Endothelial cell of hepatic sinusoid (primary cell): Measurements from ENCODE around the gene LBH.

Experiments
- in situ Hi-C: cut with HindIII; loops from 2 replicates; pipeline ENCODE4 v1.10.0; 2017; ENCODE audit warnings: low sequenced_read_pairs

LBH gene

DNA sequence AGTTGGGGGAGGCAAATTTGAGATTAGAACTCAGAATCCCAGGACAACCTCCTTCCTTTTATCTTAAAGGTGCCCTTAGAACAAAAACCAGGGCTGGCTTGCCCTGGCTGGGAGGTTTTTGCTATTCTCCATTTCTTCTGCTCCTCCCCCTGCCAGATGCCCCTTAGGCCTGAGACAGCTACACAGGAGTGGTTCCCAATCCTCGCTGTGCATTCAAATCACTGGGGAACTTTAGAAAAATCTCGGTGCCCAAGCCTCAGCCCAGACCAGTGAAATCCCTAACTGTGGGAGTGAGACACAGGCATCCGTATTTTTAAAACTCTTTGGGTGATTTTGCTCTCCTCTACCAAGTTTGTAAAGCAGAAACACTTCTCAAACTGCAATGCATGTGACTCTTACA is 38.8 kb downstream of the LBH start:
- in situ Hi-C loops = no loop called here

DNA sequence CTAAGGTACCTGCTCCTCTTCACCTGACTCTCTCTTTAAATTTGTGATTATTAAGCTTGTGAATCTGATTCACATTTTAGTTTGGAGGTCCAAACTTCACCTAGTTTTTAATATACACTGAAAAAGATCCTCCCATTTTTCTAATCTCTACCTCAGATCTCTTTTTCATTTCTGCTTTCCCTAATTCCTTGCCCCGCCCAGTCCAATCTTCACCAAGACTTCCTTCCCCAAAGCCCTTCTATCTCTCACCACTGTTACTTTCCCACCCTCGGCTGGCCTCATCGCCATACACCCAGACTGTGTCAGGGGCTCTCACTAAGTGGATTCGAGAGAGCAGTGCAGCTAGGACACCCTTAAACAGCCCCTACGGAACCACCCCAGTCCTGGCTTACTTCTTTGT is 40.0 kb downstream of the LBH start:
- in situ Hi-C loops = no loop called here

DNA sequence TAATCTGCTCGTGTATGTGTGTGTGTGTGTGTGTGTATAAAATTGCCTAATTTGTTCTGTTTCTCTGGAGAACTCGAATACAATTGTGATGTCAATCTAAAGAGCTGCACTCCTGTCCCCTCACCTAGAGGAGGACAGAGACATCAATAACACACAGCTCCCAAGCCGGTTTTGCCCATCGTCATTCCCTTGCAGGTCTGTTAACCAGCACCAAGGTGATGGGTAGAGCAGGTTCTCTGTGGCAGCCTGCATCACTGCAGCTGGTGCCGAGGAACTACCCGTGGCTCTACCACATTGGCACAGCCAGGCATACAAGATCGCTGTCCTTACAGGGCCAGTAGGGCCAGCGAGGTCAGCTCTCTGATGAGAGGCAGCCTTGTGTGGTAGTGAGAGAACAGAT is 41.0 kb downstream of the LBH start:
- in situ Hi-C loops = no loop called here

DNA sequence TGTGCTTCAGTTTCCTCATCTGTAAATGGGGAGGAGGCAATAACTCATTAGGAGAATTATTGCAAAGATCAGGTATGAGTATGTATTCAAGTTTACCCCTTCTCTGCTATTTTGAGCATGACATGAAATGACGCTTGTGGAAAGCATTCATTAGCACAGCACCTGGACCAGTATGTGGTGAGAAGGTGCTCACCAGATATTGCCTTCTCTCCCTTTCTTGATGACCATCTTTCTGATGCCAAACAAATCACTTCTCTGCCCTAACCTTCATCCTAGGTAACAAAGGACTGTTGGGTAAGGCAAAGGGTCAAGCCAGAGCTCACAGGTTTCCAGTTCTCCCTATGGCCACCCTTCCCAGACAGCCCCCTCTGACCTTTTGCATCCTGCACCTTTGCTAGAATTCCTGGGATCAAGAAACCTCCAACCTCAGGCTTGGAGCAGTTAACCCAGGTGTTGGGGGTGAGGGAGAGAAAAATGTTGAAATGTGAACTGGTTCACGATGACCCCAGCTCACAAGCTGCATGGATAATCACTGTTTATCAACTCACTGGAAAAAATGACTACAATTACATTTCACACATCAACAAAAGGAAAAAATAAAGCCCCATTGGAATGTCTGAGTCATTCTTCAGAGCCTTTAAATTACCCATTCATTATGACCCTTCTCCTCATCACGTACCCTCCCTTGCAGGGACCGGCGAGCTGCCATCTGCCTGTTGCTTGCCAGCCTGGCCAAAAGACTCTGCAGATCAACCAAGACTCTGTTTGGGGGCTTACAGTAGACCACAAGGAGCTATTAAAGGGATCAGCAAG is 41.6 kb downstream of the LBH start:
- in situ Hi-C loops = no loop called here

DNA sequence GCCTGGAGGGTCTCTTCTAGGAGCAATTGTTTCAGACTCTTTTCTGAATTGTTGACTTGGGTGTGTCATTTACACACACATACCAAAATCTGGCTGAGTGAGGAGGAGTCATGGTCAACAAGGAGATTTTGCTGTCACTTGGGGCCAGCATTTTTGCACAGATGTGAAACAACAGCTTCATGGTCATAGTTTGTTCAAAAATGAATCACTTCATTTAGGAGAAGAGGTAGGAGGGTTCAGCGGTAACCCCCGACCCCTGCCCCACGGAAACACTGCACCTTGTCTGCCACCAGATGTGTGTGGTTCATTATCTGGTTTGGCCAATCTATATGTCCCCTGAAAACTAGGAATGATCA is 42.2 kb downstream of the LBH start:
- in situ Hi-C loops = no loop called here

DNA sequence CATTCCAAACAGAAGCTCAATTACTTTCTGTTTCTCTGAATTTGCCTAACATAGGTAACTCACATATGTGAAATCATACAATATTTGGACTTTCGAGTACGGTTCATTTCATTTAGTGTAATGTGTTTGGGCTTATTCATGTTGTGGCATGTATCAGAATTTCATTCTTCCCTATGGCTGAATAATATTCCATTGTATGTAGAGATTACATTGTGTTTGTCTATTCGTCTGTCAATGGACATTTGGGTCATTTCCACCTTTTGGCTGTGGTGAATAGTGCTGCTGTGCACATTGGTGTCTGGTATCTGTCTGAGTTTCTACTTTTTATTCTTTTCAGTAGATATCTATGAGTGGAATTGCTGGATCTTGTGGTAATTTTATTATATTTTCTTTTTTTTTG is 43.9 kb downstream of the LBH start:
- in situ Hi-C loops = no loop called here

DNA sequence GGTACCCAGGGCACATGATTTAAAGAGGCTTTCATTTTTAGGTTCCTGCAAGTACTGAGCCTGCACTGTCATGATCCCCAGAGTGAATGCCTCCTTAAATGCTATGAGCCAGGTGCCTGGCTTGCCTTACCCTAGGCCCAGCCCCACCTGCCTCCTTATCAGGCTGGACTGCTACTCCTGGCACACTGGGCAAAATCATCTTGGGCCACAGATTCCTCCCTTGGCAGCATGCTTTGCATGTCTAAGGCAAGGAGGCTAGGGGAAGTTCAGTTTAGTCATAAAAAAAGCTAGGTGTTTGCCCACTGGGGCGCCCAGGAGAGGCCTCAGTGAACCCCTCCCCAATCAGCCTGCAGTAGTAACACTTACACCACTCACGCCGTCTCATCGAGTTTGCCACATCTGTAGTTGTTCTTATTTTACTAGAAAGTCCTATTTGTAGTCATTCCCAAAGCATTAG is 45.1 kb downstream of the LBH start:
- in situ Hi-C loops = no loop called here

DNA sequence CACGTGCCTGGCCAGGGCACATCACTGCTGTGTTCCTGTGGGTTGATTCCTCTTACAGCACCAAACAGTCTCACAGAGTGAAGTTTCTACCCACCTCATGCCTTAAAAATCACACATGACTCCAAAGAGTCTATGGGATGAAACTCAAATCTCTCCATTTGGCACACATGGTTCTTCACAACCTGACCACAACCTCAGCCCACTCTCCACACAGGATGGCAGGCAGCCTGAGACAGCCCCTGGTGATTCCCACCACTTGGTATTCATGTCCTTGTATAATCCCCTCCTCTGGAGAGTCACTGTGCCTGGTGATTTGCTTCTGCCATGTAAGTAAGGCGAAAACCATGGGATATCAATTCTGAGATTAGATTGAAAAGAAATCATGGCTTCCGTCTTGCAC is 46.2 kb downstream of the LBH start:
- in situ Hi-C loops = no loop called here

DNA sequence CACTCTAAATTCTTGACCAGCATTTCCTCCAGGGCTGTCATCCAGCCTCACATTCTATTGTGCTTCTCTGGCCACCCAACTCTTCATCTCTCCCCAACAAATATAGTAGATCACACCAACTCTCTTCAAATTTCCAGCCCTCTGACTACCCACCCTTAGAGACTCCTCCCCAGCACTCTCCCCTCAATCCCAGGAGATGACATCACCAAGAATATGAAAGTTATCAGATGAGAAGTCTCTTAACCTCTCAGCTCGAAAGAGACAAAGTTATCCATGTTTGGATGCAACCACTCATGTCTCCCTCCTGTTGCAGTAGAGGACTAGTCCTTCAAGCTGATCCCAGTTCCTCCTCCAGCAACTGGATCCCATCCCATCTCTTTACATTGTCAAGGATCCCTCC is 47.1 kb downstream of the LBH start:
- in situ Hi-C loops = no loop called here

DNA sequence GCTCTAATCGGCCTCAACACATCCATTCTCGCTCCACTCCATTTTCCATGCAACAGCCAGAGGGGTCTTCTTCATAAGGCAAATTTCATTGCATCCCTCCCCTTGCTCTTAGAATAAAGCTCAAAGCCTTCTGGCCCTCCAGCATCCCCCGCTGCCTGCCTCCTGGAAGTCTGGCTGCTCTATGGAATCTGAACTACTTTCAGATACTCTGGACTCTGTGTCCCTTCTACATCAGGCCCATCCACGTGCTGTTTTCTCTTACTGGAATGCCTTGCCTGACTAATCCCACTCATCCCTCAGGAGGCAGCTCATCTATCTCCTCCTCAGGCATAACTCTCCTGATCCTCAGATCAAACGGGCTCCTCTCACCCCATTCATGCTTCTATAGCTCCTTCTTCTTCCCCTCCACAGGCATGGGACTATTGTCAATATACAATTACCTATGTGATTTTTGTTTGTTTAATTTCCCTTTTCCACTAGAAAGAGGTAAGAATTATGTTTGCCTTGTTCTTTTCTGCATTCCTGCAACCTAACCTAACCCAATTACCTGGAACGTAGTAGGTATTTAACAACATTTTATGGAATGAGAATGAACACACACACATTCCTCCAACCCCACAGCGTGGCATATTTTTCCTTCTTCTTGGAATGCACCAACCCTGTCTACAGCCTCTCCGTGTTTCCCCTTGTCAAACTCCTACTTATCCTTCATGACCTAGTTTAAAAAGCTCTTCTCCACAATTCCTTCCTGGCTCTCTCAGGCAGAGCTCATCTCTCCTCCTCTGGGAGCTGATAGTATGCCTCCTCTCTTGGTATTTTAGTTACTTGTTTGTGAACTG is 49.5 kb downstream of the LBH start:
- in situ Hi-C loops = no loop called here

DNA sequence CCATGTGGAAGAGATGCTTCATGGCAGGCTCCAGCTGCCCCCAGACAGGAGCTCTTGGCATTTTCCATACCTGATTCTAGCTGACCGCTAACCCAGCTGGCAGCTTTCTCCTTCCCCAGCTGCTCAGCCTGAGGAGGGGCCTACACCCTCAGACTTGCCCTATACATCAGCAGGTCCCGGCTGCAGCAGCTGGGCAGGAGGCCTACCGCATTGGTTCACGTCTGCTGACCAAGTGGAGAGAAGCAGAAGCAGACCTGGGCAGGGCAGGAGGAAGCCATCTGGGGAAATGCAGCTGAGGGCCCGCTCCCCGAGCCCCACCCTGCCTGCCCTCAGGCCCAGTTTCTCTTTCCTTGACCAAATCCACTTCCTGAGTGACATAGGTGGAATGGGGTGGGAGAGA is 50.7 kb downstream of the LBH start:
- in situ Hi-C loops = no loop called here

DNA sequence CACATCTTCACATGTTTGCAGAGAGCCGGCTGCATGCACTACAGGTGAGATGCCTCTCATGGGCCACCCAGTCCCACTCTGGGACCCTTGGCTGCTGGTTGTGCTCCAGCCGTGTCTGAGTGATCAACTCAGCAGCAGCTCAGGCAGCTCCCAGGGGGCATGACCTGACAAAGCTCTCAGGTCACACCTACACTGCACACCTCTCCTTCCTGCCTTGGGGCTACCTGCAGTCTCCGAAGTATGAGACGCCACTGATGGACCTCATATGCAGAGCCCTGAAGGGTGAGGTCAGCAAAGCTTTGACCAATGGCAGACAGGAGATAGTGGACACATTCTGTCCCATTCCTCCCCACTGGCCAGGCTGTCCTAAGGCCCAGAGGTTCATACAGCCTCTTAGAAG is 51.4 kb downstream of the LBH start:
- in situ Hi-C loops = no loop called here

DNA sequence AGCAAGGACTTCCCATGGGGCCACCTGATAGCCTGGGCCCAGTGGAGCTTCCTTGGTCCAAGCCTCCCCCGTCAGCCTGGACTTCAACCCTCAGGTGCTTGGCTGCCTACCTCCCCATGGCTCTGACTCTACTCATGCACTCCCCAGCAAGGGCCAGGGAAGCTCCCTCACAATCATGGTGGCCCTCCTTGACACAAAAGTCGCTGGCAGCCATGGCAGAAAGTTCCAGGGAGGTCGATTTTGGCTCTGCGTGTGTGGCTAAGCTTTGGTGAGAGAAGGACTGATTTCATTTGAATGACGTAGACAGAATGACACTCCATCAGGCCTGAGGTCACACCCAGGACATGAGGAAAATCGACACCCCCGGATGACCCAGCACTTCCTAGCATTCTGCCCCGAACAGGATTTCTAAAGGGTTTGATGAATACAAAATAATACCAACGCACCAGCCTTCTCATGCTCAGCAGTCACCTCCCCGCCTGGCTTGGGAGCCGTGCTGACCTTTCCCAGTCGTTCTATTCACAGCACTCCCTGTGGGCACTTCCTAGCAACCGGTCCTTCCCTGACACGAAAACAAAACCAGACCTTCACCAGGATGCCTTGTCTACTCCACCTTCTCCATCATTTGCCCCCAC is 52.7 kb downstream of the LBH start:
- in situ Hi-C loops = no loop called here

DNA sequence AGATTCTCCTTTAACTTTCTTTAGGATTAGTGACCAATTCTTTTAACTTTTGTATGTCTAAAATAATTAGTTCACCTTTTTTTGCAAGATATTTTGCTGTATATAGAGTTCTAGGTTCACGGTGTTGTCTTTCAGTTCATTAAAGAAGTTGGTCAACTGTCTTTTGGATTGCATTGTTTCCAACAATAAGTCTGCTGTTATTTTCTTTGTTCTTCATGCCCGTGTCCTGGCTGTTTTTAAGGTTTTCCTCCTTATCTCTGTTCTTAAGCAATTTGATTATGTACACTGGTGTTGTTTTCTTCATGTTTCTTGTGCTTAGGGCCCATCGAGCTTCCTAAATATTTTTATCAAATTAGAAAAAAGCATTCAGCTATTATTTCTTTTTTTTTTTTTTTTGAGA is 54.4 kb downstream of the LBH start:
- in situ Hi-C loops = no loop called here

DNA sequence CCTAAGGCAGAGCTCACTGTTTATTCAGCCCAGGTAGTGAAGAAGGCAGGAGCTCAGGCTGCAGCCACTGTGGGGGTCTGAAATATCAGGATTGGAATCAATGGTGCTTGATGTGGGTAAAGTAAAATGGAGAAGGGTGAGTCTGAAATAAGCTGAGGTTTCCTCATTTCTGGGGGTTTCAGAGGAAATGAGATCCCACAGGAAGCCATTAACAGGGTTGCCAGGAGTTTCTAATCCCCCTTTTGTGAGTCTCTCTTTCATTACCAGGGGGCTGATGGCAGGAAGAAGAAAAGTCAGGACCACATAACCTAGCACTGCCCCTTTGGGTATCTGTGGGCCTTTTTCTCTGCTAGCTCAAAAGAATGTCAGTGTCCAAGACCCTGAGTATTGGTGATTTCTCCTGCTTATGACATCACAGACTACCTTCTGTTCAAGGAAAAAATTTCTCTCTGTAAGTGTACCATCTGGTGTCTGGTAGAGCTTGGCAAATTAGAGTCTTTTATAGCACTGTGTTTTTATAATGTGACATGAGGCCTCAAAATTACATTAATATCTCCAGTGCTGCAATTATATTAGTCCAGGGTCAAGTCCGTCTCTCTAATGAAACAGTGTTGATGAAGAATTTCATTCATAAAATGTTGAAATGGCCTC is 56.0 kb downstream of the LBH start:
- in situ Hi-C loops = no loop called here

DNA sequence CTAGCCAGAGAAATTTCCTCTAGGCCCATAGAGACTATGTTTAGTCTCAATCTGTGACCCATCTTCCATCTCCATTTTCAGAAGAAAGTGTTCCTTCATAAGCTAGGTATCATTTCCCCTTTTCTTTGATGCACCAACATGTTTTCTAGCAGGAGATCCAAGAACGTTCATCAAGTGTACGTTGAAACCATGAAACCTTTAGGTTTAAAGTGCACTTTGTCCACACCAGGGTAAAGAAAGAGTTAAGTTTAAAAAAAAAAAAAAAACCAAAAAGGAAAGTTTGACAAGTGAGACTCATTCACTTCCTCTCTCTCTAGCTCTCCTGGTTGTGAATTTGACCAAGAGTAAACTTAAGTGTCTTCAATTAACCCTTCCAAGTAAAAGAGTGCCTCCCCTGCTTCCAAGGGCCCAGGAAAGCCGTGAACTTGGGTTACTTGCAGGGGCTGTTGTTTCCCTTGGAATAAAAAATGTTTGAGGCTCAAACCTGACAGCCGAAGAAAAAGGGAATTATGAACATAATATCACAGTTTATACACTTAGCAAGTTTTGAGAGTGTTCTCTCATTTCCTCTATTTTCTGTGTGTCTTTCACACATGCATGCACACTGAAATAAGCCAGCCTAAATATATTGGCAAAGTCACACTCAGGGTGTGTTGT is 56.7 kb downstream of the LBH start:
- in situ Hi-C loops = no loop called here

DNA sequence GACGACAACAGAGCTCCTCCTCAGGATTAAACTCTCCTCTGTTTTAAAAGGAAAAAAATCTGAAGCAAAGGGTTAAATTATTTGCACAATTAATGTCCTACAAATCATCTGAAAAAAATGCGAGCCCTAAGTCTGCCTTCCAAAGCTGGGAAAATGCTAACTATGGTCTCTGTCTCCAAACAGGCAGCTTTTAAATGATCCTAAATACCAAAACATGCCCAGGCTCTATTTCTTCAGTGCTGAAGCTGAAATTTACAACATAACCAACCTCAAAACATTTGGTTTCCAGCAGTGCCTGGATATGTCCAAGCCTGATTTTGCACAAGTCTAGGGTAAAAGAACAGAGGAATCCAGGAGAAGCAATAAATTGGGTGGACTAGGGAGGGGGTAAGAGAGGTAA is 57.2 kb downstream of the LBH start:
- in situ Hi-C loops = no loop called here

DNA sequence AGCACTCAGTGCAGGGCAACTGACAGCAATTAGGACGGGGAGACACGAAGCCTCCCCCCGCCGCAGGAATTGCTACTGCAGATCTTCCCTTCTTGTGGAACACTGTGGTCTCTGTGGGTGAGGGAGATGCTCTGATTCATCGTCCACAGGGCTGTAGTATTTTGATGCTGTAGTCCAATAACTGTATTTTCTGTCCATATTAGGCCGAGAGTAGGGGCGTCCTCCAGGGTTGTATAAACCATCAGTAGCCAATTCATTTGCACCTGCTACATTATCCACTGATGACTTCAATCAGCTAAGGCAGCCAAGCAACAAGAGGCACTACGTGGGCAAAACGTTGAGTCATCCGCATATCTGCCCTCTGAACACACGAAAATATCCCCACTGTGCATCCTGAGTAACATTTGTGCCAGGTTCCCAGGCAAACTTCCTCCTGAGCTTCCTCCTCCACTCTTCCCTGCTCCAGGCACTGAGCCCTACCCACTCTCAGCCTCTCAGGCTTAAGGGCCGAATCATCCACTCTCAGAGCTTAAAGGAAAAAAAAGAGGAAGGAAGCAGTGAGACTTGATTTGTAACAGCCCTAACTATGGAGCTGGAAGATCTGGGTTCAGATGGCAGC is 62.1 kb downstream of the LBH start:
- in situ Hi-C loops = no loop called here

DNA sequence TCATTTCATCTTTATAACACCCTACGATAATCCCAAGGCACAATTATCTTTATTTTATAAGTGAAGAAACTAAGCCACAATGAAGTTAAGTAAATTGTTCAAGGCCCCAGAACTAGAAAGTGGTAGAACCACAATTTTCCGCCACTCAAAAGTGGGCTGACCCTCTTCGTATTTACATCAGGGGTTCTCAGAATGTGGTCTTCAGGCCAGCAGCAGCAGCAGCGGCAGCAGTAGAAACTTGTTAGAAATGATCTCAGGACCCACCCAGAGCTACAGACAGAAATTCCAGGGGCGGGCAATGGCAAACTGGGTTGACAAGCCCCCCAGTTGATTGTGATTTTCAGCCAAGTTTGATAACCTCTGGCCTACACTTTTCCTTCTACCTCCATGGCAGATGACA is 62.8 kb downstream of the LBH start:
- in situ Hi-C loops = no loop called here

DNA sequence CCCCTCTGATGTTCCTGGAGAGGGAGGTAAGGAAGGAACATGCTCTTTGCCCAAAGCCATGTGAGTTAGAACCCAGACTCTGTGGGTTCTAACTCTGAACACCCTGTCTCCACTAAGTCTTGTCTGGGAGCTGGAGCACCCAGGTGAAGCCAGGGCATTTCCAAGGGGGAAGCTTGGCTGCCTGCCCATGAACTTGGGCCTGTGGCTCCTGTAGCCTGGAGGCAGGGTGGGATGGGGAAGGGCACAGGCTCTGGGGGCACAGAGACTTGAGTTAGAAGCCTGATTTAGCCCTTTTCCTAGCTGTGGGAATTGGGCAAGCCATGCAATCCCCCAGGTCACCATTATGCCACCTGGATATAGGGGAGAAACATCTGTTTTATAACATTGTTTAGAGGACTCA is 65.2 kb downstream of the LBH start:
- in situ Hi-C loops = no loop called here
